Osteoblast (primary cell): ENCODE measurements around the gene CCDC68. TPM values are rescaled to one million over a fixed set of nuclear protein-coding genes. Genes with fewer than 3 reads are reported as not detected.

Source experiments
- DNase-seq: peaks from one replicate; pipeline ENCODE4 v3.0.0; 2011; ENCODE audit warnings: low spot score, mixed read lengths; ENCODE audit not compliant: insufficient read length; ENCODE audit errors: missing footprints
- H2AFZ ChIP-seq: 2 replicates; pipeline ENCODE4 v1.6.0; 2011; ENCODE audit warnings: mild to moderate bottlenecking, low read length
- H3K27ac ChIP-seq: 2 replicates; pipeline ENCODE4 v1.5.1; 2011; ENCODE audit warnings: mild to moderate bottlenecking, low read depth, low read length, moderate library complexity
- H3K27me3 ChIP-seq: 2 replicates; pipeline ENCODE4 v1.6.0; 2012; ENCODE audit warnings: mild to moderate bottlenecking, control low read depth, inconsistent platforms, low read length, moderate library complexity; ENCODE audit not compliant: insufficient read depth
- H3K36me3 ChIP-seq: 2 replicates; pipeline ENCODE4 v1.5.1; 2011; ENCODE audit warnings: mild to moderate bottlenecking, low read length, control low read depth, moderate library complexity; ENCODE audit not compliant: insufficient read depth
- H3K4me1 ChIP-seq: 2 replicates; pipeline ENCODE4 v1.5.1; 2011; ENCODE audit warnings: mild to moderate bottlenecking, low read length, control low read depth, moderate library complexity; ENCODE audit not compliant: insufficient read depth
- H3K4me2 ChIP-seq: 2 replicates; pipeline ENCODE4 v1.6.0; 2011; ENCODE audit warnings: mild to moderate bottlenecking, low read length; ENCODE audit not compliant: insufficient read depth
- H3K4me3 ChIP-seq: fragments of 200-600 bp; sonication (generic); 3 replicates; pipeline ENCODE4 v1.5.1; 2012; ENCODE audit warnings: mild to moderate bottlenecking, low read length, inconsistent platforms; ENCODE audit not compliant: insufficient read depth
- H3K79me2 ChIP-seq: 2 replicates; pipeline ENCODE4 v1.6.0; 2012; ENCODE audit warnings: mild to moderate bottlenecking, low read length, control low read depth, inconsistent platforms; ENCODE audit not compliant: insufficient read depth
- H3K9me3 ChIP-seq: 2 replicates; pipeline ENCODE4 v1.5.1; 2011; ENCODE audit warnings: low read depth, low read length, control low read depth
- H4K20me1 ChIP-seq: 2 replicates; pipeline ENCODE4 v1.6.0; 2012; ENCODE audit warnings: mild to moderate bottlenecking, low read length, control low read depth; ENCODE audit not compliant: insufficient read depth
- CTCF ChIP-seq: IDR thresholded peaks from 2 replicates; pipeline ENCODE4 v1.5.1; 2011; ENCODE audit warnings: mild to moderate bottlenecking, low read depth, low read length, moderate library complexity; ENCODE audit errors: extremely low read depth
- total RNA-seq: library from RNA; depleted of rRNA; stranded (reverse); fragments of >200 nt; gene quantifications from 2 replicates; pipeline ENCODE4 v1.2.3, GENCODE V29; 2012

CCDC68 gene
- total RNA-seq, 1 donor: 9.0 TPM

- no peaks in the 10 kb centered on the region for H3K36me3 ChIP-seq
- H3K27me3 ChIP-seq: no peaks in the 10 kb centered on the region
- H3K79me2 ChIP-seq: no peaks in the 10 kb centered on the region
- no peak overlapping the region for H3K4me3 ChIP-seq
- no peaks in the 10 kb centered on the region for H4K20me1 ChIP-seq
- no peak overlapping the region for H3K27ac ChIP-seq
- H3K4me1 ChIP-seq: peaks cover 21% of the 10 kb centered on the region
- no peak overlapping the region for H2AFZ ChIP-seq
- H3K4me2 ChIP-seq: no peak overlapping the region
- no peaks in the 10 kb centered on the region for H3K9me3 ChIP-seq
- no peak for DNase-seq
- no peak for TF ChIP-seq CTCF
Observed at GRCh38 chr18:54875063-54875462, 84.2 kb downstream of the CCDC68 start.

GRCh38 chr18:54873884-54874255 lies 85.4 kb downstream of the CCDC68 start:
- no peaks in the 10 kb centered on the region for H3K36me3 ChIP-seq
- H3K27me3 ChIP-seq: no peaks in the 10 kb centered on the region
- no peak for DNase-seq
- H3K4me1 ChIP-seq: peaks cover 17% of the 10 kb centered on the region
- TF ChIP-seq CTCF: no peak
- no peaks in the 10 kb centered on the region for H3K9me3 ChIP-seq
- H3K27ac ChIP-seq: no peak overlapping the region
- H3K79me2 ChIP-seq: no peaks in the 10 kb centered on the region
- H3K4me3 ChIP-seq: no peak overlapping the region
- no peaks in the 10 kb centered on the region for H4K20me1 ChIP-seq
- H3K4me2 ChIP-seq: no peak overlapping the region
- peak overlapping the region; percentile 53 for H2AFZ ChIP-seq

- H3K27me3 ChIP-seq: no peaks in the 10 kb centered on the region
- H3K36me3 ChIP-seq: no peaks in the 10 kb centered on the region
- no peak overlapping the region for H3K27ac ChIP-seq
- no peaks in the 10 kb centered on the region for H4K20me1 ChIP-seq
- H3K4me3 ChIP-seq: no peak overlapping the region
- no peak for TF ChIP-seq CTCF
- H3K9me3 ChIP-seq: no peaks in the 10 kb centered on the region
- no peak for DNase-seq
- no peak overlapping the region for H3K4me2 ChIP-seq
- no peak overlapping the region for H2AFZ ChIP-seq
- no peaks in the 10 kb centered on the region for H3K79me2 ChIP-seq
- H3K4me1 ChIP-seq: peaks cover 5% of the 10 kb centered on the region
Observed at GRCh38 chr18:54872681-54873080, 86.6 kb downstream of the CCDC68 start.

DNA sequence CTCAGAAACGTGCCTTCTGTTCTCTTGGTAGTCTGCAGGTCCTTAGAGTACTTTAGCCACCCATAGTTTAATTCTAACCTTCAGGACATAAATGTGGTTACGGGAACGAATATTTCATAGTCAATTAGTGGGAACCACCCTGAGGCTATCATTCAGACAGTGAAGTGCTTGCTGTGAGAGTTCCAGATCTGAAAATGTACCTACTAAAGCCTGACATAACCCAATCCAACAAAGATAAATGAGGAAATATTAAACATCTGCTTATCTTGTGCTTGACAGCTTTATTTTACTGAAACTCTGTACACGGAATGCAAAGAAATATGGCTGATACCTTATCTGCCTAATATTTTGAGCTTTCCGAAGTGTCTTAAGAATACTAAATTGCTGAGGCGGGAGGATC lies 88.0 kb downstream of the CCDC68 start:
- Histone ChIP-seq H3K79me2 (peaks cover 2% of the 10 kb centered on the region), H3K27me3 (no peaks in the 10 kb centered on the region), H2AFZ (no peak overlapping the region), H3K4me1 (no peaks in the 10 kb centered on the region), H4K20me1 (no peaks in the 10 kb centered on the region), H3K27ac (no peak overlapping the region), H3K4me2 (no peak overlapping the region), H3K36me3 (no peaks in the 10 kb centered on the region), H3K4me3 (no peak overlapping the region), H3K9me3 (no peaks in the 10 kb centered on the region)
- DNase-seq: no peak
- TF ChIP-seq CTCF: no peak
